ENCODE results near the gene UBASH3A.

The UBASH3A gene

DNA sequence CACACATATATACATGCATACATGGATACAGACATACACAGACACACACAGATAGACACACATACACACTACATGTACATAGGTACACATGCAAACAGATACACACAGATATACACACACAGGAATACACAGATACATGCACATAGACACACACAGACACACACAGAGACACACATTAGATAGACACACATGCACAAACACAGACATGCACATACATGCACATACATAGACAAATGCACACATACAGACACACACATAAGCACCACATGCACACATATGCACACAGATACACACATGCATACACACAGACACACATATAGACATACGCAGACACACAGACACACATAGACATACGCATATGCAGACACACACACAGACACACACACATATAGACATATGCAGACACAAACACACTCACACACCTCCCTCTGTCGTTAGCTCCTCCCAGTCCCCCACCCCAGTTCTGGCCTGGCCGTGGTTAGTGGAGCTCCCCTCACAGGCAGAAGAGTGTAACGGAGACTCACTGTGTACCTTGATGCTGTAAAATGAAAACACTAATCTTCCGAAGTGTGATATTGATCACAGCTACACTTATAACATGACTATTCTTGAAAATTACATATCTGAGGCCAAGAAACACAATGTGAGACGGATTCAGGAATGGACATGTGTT is 7.6 kb downstream of the UBASH3A start:
- DNase-seq (ENCODE audit: low read depth): no peak

DNA sequence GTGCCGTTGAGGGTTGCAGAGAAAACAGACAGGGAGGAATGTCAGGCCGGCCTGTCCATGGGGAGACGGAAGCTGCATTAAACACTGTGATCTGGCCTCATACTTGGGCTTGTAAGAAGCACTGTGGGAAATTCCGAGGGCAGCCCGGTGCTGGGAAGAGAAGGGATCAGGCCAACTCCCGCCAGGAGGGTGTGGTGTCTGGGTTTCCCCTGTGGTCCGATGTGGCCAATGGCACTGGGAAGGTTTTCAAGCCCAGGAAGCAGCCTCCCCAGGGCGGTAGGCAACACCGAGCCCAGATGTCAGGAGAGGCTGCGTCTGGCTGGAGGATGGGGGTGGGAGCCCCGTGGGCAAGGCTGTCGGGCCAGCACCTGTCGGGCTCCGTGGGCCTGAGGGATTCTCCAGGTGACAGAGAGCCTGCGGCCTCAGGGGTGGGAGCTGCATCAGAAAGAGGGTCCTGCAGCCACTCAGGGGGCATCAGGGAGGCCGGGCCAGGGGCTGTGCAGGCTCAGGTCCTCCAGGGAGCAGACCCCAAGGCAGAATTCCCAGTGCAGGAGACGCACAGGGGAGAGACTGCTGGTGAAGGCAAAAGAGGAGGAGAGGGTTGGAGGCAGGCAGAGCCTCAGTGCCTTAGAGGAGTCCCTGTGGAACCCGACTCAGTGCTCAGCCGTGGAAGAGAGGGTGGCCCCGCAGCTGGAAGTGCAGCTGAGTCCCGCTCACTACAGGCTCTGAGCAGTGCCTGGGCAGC is 8.4 kb downstream of the UBASH3A start:
- DNase-seq (ENCODE audit: low read depth): no peak

DNA sequence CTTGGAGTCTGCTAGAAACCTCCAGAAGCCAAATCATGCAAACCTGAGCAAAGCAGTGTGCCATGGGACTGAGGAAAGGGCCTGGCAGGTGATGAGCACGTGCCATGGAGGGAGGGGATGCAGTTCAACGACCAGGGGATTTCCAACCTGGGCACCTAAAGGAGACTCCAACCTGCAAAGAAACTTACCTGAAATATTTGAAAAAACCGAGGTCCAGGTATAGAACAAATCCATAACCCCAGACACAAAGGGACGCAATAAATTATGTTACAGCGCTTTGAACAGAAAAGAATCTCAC is 8.9 kb downstream of the UBASH3A start:
- no peak for DNase-seq (ENCODE audit: low read depth)

DNA sequence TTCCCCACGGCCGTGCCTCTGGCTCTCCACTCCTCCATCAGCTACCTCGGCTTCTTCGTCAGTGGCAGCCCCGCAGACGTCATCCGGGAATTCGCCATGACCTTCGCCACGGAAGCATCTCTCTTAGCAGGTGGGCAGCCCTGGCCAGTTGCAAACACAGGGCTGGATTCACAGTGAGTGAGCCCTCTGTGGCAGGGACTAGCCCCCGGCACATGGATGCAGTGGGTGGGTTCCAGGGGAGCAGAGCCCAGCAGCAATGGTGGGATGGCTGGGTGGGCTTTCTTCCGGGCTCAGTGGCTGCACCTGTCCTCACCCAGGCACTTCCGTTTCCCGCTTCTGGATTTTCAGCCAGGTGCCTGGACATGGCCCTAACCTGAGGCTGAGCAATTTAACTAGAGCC is 9.4 kb downstream of the UBASH3A start:
- no peak for DNase-seq (ENCODE audit: low read depth)

DNA sequence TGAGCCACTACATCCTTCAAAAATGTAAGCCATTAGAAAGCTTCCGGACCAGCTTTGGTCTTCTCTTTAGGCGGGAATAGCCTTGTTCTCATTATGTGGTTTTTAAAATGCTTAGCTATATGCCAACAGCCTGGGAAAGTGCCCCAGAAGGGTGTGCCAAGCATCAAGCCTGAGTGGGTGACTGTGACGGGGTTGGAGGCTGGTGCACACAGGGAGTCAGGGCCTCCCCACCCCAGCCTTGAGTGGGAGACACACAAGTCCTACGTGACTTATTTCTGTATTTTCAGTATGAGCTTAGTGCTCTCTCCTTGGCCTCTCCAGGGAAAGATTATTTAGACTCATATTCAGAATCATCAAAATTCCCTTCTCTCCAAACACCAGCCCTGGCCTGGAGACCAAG is 9.8 kb downstream of the UBASH3A start:
- no peak for DNase-seq (ENCODE audit: low read depth)

DNA sequence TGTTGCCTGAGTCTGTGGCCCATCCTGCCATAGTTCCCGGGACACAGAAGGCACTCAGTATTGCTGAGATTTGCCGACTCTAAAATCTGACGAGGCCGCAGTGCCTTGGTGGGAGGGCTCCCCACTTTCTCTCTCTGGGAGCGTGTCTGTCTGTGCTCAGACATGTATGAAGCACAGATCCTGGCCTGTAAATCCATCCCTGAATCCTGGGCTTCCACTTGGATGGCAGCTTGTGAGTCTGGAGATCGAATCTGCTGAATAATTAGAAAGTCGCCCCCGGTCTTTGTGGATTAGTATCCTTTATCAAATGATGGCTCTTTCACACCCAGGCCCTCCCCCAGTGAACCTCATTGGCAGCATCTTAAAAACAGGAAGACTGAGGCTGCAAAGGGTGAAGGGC is 10.4 kb downstream of the UBASH3A start:
- no peak for DNase-seq (ENCODE audit: low read depth)

DNA sequence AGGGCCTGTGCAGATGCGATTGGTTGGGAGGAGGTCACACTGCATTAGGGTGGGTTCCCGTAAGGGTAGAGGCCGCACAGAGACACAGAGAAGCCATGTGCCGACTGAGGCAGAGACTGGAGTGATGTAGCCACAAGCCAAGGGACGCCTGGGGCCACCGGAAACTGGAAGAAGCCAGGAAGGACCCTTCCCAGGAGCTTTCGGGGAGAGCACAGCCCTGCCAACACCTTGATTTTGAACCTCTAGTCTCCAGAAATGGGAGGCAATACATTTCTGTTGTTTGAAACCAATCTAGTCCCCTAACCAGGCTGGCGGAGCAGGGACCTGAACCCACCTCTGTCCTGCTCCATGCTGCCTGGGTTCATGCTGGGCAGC is 10.8 kb downstream of the UBASH3A start:
- DNase-seq (ENCODE audit: low read depth): no peak

DNA sequence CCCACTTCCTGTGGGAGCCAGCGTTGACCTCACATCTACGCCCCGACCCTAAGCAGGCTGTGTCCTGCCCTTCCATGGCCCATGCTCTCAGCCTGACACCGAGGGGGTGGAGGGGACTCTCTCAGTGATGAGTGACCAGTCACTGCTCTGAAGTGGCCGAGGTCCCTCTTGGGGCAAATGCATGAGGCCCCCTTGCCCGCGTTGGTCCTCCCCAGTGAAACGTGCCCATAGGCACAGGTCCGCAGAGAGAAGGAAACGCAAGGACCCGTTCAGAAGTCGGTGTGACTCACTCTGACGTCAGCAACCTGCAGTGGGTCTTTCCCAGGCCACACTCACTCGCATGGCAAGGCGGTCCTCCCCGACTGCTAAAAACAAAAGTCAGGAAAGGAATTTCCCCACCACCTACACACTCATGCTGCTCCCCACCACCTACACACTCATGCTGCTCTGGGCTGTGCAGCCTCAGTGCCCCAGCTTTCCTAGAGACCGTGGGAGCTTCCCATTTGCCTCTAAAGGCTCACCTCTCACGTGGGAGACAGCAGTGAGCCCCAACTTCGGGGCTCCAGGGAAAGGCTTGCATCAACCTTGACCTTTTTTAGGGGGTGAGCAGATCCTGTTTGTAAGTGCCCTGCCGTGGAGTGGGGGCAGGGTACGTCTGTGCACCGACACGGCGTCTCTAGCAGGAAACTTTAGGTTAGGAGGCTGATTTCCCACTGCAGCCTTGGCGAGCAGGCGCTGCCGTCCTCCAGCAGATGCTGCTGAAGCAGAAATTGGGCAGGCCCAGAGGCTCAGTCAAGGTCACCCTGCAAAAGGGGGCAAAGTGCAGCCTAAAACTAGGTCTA is 11.4 kb downstream of the UBASH3A start:
- peak; percentile 88 for DNase-seq (ENCODE audit: low read depth)

DNA sequence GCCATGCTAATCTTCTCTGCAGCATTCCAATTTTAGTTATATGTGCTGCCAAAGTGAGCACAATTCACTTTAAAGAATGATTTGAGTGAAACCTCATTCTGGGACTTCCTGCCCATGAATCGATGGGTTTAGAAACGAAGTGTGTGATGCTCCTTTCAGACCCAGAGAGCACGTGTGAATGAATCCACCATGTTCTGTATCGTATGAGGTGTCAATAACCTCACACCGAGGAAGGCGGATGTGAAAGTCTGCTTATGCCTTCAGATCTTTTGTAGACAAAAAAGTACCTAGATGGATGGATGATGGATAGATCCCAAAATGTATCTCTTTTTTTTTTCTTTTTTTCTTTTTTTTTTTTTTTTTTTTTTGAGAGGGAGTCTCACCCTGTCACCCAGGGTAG is 13.8 kb downstream of the UBASH3A start:
- DNase-seq (ENCODE audit: low read depth): no peak

DNA sequence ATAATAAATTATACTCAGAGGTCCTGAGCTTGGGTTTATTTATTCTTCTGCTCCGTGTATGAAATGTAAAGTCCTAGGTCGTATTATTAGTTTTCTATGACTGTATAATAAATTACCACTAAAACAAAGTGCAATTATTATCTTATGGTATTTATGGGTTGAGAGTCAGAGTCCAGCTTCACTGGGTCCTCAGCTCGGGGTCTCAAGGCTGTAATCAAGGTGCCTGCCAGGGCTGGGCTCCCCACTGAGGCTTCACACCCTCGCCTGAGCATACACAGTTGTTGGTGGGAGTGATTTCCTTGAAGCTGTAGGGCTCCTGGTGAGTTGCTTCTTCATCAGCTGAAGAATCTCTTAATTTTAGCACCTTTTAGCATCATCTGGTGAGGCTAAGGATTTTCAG is 15.2 kb downstream of the UBASH3A start:
- no peak for DNase-seq (ENCODE audit: low read depth)

DNA sequence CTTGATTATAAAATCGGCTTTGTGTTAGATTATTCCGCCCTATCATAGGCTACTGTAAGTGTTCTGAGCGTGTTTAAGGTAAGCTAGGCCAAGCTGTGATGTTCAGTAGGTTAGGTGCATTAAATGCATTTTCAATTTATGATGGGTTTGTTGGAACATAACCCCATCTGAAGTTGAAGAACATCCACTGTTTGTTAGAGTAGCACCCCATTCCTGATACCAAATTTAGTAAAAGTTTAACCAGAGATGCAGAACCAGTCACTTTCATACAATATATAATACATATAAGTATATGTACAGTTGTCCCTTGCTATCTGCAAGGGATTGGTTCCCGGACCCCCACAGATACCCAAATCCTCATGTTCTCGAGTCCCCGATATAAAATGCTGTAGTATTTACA is 16.1 kb downstream of the UBASH3A start:
- DNase-seq (ENCODE audit: low read depth): no peak

DNA sequence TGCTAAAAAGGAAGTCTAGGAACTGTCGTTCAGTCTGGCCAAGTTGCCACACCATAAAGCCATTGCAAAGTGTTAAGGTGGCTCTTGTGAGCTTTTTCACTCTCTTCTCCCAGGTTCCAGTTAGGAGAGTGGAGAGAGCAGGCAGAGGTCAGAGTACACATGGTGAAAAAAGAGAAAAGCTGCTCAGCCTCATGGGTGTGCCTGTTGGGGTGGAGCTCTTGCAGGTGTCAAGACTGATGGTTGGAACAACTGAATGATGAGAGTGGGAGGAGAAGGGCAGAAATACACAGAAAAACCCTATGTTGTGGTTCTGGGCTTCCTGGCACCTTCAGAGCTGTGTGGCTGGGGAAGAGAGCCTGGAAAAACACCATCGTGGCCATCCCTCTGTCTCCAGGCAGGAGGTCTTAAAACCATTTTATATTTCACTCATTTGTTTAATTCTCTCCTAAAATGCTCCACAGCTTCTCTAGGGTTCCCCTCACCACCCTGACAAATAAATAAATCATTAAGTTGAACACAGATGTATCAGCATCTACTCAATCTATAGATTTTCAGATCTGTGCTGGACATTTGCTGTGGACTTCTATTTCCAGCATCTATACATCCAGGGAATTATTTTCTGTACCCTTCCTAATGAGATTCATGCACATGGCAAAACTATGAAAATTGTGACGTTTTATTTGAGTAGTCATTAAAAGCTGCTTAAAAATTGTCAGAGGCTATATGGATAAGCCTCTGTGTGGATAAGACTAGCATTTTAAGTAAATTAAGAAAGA is 17.5 kb downstream of the UBASH3A start:
- DNase-seq (ENCODE audit: low read depth): no peak

DNA sequence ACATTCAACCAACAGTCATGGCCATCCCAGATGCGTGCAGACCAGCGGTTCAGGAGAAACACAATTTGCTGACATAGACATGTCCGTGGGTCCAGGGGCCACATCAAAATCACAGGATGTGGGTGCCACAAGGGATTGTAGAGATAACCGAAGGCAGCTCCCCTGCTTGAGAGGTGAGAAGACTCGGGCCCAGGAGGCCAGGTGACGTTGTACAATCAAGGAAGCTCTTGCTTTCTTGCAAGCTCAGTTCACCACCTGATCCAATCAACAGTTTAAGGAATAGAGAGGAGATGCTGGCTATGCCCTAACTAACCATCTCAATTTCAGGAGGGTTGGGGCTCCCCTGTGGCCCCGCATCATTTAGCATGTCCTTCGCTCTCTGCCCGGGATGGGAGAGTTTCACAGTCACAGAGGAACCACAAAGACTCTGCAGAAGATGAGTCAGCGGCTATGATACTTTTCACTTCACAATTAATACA is 19.5 kb downstream of the UBASH3A start:
- no peak for DNase-seq (ENCODE audit: low read depth)

DNA sequence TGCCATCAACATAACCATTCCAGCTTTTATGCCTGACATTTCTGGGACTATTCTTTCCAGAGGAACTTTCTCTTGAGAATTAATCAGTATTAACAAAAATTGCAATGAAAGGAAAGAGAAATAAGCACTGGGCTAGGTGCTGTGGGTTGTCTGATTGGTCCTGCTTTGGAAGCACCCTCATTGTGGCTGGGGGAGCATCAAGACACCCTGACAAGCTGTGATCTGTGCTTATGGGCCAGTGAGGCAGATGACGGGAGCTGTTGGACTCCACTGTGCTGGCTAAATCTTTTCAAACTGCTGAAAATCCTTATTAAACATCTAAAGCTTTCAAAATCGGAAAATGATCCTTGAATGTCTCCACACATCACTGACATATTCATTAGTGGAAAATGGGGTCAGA is 20.0 kb downstream of the UBASH3A start:
- DNase-seq (ENCODE audit: low read depth): no peak

DNA sequence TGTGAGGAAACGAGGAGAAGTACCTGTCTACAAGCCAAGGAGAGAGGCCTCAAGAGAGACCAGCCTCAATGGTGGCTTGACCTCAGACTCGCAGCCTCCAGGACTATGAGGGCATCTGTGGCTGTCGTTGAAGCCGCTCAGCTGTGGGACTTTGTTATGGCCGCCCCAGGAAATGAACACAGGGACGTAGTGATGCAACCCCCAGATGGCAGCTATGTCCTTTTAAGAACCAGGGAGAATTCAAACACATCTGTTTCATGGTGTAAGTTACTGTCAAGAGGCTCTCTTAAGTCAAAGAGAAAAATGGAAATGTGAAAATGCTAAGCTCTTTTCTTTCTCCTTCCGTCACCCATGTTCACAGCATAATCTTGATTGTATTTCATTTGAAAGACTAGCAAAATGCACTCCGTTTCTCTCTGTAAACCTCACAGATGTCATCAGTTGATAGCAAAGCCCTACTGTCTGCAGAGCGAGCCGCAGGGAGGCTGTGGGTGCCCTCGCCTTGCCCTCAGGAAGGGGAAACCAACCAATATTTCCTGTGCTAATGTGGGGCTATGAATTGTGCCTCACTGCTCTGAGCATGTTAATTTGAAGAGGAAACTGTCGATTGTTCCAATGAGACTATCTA is 21.3 kb downstream of the UBASH3A start:
- peak; percentile 54 for DNase-seq (ENCODE audit: low read depth)

DNA sequence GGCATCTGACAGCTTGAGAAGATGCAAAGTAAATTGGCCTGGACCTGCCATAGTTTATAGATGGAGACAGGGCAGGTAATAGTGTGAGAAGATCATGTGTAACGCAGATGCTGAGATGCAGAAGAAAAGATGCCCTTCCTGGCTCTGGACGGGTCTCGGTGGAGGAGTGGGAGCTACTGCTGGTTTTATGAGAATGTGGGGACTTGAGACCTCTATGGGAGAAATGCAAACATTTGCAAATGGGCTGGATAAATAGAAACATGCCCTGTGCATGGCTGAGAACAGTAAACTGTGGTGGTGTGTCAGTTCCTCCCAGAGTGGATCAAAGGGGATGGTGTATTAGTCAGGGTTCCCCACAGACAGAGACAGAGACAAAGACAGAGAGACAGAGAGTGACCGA is 21.9 kb downstream of the UBASH3A start:
- no peak for DNase-seq (ENCODE audit: low read depth)

DNA sequence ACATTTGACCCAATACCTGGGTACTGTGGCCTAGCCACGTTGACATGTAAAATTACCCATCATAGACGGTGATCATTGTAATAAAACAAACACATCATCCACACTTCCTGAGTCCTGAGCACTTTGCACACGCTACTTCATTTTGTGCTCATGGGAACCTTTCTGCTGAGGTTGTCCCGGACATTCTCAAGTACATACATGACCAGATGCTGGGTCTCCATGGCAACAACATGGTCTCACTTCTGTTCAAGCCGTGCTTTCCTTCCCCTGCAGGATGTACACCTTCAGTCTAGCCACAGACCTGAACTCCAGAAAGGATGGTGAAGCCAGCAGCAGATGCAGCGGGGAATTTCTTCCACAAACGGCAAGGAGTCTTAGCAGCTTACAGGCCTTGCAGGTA is 22.7 kb downstream of the UBASH3A start:
- no peak for DNase-seq (ENCODE audit: low read depth)

DNA sequence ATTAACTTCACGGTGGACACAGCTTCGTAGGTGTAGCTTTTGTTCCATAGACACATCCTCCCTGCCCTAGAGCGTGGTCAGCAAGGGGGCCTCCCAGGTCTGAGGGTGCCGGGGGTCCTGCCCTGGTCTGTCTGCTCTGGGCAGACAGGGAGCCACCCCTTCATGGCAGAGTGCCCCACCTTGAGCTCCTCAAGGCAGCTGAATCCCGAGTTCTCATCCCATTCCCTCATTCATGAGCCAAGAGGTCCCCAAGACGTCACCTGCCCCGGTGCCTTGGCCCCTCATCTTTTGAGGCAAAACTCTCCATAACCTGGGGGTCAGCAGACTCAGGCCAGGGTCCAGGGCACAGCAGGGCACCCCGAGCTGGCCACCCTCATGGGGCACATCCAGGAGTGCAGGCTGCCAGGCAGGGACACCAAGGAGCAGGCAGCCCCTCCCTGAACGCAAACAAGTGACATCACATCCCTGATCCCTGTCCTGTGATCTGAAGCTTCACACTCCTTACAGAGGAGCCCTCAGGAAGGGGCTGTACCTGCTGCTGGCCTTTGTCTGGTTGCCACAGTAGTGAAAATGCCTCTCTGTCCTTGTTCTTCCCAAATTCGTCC is 23.3 kb downstream of the UBASH3A start:
- no peak for DNase-seq (ENCODE audit: low read depth)

DNA sequence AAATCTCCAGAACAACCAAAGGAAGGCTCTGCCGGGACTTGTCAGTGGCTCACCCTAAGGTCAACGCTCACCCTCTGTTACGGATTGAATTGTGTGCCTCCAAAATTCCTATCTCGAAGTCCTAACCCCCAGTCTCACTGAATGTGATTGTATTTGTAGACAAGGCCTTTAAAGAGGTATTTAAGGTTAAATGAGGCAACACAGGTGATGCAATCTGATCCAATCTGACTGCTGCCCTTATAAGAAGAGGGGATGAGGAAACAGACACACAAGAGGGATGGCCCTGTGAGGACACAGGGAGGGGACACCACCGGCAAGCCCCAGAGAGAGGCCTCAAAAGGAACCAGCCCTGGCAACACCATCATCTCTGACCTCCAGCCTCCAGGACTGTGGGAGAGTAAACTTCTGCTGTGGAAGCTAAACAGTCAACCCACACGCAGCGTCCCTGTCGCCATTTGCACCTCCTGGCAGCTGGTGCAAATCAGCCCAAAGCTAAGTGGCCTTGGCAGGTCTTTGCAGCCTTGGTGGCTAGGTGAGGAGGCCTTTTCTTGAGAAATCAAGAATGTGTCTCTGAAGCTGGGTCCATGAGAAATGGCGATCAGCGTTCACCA is 24.2 kb downstream of the UBASH3A start:
- DNase-seq (ENCODE audit: low read depth): no peak

DNA sequence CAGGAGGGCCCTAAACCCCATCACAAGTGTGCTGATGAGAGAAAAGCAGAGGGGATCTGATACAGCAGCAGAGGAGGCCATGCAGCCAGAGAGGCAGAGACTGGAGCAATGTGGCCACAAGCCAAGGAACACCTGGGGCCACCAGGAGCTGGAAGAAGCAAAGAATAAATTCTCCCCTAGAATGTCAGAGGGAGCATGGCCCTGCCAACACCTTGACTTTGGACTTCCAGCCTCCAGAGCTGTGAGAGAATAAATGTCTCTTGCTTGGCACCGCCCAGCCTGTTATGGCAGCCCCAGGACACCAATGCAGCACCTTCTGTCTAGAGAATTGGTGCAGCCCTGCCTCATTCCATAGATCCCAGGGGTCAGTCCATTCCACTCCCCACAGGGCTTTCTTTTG is 25.3 kb downstream of the UBASH3A start:
- DNase-seq (ENCODE audit: low read depth): no peak

DNA sequence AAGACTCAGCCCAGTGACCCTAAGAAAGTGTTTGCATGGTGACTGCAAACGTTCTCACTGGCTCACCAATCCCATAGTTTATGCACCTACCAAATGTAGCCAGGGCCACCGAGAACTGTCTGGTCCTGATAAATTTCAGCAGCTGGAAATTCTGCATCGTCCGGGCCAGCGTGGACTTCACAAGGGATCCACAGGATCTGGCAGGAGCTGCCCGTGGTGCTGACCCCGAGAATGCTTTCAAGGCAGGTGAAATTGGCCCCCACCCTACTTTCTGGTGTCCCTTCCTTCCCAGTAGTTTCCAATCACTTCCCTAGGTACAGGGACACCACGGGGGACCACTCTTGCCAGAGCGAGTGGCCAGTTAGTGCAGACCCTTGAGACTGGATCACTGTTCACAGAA is 26.2 kb downstream of the UBASH3A start:
- DNase-seq (ENCODE audit: low read depth): no peak
